Esophagus squamous epithelium (tissue), 4 donors: ENCODE measurements around the gene STAB1.
A peak's percentile ranks its signal among the peaks of the same experiment; 100 is the strongest.

Source experiments
- CTCF ChIP-seq, 6 experiments: fragments of 450-650 bp in 4 of 6; fragments of 200-600 bp in 2 of 6; sonication (generic) in 2 of 6; IDR thresholded peaks; one replicate each; pipeline ENCODE4 v1.5.1; 2016 to 2019; ENCODE audit warnings: antibody characterized with exemption in 6 of 6, mild to moderate bottlenecking in 4 of 6, moderate library complexity in 4 of 6
- POLR2A ChIP-seq, 4 donors: fragments of 450-650 bp; IDR thresholded peaks; one replicate each; pipeline ENCODE4 v1.6.1; 2017; ENCODE audit warnings: antibody characterized with exemption in 4 of 4, mild to moderate bottlenecking in 4 of 4, moderate library complexity in 3 of 4

- peak in 2 of 6 experiments; percentile 2 to 26 for TF ChIP-seq CTCF (IDR thresholded peaks at IDR 0.05)
- no peak for TF ChIP-seq POLR2A (IDR thresholded peaks at IDR 0.05)
Measured at GRCh38 chr3:52537165-52537620, 42.1 kb downstream of the STAB1 start.
